Inflammatory macrophage treated with lipopolysaccharide for 1 hour (primary cell): ENCODE results near the gene EPYC.

Experiments used
- DNase-seq, 2 donors: peaks; one replicate each; pipeline ENCODE4 v3.0.0-alpha.2; 2020 to 2022

Gene EPYC, protein sequence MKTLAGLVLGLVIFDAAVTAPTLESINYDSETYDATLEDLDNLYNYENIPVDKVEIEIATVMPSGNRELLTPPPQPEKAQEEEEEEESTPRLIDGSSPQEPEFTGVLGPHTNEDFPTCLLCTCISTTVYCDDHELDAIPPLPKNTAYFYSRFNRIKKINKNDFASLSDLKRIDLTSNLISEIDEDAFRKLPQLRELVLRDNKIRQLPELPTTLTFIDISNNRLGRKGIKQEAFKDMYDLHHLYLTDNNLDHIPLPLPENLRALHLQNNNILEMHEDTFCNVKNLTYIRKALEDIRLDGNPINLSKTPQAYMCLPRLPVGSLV

DNA sequence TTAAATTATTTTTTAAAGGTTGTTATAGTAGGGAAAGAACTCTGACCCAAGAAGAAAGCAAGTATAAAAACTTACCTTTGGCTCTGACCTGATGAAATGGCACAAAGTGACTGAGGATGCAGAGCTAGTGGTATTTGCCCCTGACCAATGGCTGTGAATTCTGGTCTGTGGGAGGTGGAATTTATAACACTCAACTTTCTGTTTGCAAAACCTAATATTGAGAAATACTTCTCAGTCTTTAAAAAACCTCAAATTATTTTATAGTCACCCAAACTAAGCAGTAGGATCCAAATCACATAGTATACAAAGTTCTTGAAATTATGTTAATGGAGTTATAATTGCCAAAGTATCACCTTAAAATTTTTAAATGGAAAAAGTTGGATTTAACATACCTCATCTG, at the start of gene EPYC:
Gene EPYC (minus strand): TSS at position 101 of the 400 bp plus-strand sequence. CDS start 2,407 bp downstream, outside the sequence.
- no peak for DNase-seq

- no peak for DNase-seq
Observed at GRCh38 chr12:91053951-91054715, 49.4 kb upstream of the EPYC start.

DNA sequence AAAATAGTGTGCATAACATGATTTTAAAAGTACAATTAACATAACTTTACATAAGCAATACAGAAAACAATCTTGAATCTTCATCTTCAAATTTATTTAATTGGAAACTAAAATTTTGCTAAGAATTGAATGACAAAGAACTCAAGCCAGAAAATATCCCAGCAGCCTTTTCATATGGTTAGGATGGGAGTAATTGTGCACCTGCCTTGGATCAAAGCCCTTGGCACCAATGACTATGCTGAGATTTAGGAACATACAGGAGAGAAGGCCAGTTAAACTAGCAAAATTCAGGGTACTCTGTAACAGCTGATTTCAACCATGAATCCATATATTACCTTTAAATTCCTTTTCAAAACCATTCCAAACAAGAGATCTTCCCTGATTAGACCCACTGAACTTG, 47.3 kb upstream of the EPYC start:
- no peak for DNase-seq

GRCh38 chr12:91044586-91044985, 39.8 kb upstream of the EPYC start:
- no peak for DNase-seq

DNA sequence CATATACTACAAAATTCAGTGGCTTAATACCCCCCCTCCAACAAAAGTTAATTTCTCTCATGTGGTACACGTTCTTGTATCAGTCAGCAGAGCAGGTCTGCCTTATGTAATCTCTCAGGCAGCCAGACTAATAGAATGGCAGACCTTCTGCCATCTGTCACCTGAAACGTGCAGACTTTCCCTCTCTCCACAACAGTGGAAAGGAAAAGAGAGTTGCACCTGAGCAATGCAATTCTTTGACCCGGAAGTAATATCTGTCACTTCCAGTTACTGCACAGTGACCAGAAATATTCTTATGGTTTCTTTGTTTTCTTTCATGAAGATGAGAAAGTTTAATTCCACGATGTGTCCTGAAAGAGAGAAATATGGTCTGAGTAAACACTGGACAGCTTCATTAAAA, 38.6 kb upstream of the EPYC start:
- no peak for DNase-seq

- no peak for DNase-seq
Observed at GRCh38 chr12:91040096-91040755, 35.5 kb upstream of the EPYC start.

GRCh38 chr12:91037276-91037675, 32.5 kb upstream of the EPYC start:
- DNase-seq: no peak

DNA sequence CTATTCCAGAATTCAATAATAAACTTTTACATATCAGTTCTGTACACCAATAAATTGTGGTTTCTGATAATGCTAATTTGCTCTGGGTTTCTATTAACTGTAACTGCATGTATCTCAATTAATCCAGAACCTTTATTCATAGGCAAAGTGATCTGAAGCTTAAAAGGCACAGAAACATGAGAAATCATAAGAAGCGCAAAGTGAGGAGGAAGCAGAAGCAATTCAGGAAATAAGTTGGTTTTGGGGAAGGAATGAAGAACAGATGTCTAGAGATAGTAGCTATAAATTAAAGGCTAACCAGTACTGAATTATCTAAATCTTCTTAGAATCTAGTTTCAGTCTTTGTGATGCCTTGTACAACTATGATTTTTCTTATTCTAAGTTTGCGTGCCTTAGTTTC, 28.5 kb upstream of the EPYC start:
- DNase-seq: no peak

GRCh38 chr12:91023326-91024004, 18.7 kb upstream of the EPYC start:
- no peak for DNase-seq

- DNase-seq: peak; percentile 11 to 33
Observed at GRCh38 chr12:91021076-91021475, 16.3 kb upstream of the EPYC start.

DNA sequence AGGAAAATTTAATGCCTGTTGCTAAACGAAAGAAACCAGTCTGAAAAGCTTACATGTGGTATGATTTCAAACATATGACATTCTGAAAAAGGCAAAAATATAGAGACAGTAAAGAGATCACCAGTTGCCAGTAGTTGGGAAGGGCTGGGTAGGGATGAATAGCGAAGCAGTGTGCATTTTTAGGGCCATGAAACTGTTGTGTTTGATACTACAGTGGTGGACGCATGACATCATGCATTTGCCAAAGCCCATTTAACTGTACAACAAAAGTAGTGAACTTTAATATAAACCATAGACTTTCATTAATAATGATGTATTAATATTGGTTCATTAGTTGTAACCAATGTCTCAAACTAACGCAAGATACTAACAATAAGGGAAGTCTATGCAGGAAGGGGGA, 14.7 kb upstream of the EPYC start:
- DNase-seq: no peak

DNA sequence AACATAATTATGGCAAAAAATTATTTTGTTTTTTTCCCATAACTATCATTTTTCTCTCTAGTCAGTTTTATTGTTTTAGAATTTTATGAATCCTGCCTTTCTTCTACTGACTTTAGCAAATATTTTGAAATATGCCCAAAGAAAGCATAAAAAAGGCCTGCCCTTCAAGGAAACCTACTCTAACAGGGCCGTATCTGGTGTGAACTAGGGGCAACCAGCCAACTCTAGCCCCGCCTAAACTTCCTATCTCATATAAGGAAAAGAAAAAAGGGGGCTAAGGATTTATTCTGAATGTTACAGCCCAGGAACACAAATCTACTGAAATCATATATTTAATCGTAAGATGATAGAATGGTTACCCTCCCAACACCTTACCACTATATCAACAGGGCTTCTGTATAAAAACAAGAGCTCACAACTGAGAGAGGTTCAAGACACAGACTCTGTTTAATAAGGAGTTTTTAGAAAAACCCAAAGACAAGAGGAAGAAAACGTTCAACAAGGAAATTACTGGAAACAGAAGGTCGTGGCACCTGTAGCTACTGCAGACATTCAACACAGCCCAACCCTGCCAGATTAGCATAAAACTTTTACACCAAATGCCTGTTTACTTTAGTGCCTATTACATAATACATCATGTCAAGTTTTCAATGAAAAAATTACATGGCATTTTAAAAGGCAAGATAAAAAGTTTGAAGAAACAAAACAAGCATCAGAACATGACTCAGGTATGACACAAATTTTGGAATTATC, 12.9 kb upstream of the EPYC start:
- no peak for DNase-seq

GRCh38 chr12:91017043-91017442, 12.3 kb upstream of the EPYC start:
- no peak for DNase-seq

GRCh38 chr12:91009319-91009950, 4.7 kb upstream of the EPYC start:
- DNase-seq: no peak

- no peak for DNase-seq
Observed at GRCh38 chr12:91007531-91008290, 2.9 kb upstream of the EPYC start.

DNA sequence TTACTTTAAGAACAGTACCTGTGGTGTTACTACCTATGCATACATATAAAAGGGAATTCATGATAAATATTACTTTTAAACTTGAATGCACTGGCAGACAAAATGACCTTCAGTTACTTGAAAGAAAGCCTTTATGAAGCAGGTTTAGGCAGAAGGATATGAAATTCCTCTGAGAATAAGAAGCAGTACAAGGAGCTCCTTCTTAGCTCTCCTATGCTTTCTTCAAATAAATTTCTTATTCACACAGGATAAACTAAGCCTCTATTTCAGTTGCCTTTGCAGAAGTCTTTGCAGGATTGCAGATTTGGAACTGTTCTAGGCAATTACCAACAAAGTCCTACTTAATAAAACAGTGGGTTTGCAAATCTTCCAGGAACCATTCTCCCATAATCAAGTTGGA, 1.0 kb downstream of the EPYC start:
- no peak for DNase-seq

DNA sequence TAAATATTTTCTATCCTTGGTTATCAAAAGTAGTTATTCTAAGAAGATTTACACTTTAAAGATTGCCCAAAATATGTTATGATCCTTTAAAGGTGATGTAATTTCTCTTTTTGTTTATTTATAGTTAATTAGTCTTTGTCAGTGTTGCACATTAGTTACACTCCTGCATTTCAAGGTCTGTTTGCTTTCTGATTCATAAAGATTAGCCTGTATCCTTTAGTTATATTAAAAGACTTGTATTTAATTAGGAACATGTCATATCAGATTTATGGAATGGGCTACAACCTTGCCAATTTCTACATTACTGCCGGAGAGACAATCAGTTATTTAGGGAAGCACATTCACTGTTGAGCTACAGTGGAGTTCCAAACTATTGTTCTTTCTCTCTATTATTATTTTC, 3.5 kb downstream of the EPYC start:
- no peak for DNase-seq

DNA sequence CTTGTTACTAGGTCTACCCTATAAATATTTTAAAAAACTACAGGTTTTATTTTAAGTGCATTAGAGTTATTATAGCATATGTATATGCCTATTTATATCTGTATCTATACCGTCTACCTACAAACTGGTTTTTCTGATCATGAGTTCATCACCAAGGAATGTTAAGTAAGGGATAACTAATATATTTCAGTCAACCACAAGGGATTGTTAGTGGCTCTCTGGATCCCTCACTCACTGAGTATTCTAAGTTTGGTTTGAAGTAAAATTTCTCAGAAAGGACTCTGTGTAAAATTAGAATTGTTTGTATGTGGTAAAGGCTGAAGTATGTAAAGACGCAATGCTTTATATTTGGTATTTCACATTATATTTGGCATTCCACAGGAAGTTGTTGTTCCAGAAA, 4.8 kb downstream of the EPYC start:
- no peak for DNase-seq

DNA sequence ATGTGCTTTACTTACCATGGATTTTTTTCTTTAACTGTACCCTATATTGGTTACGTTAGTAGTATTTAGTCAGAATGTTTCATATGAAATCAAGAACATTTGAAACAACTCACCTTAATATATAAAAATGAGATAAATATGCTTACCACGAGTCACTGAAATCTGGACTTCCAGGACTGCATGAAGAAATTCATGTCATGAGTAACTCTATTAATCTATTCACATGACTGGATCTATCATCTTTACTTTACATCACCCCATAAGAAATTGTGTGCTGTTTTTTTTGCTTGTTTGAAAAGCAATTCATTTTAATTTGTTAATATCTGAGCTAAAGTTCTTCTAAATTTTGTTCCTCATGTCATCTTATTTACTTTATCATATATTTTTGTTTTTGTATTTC, 5.2 kb downstream of the EPYC start:
- DNase-seq: no peak

DNA sequence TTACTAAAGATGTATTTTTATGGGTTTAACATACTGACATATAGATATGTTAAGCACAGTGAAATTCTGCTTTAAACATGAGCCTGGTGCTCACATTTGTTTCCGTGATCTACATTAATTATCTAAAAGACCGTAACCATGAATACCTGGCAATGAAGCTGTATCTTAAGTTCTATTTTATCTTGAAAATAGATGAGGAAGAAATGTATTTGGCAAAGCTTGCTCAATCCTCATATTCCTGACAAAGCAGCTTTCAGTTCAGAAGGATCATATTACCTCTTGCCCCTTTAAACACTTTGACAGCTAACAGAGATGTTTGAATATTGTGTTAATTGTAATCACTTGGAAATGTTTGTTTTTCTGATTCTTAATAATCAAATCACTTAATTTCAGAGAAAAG, 9.8 kb downstream of the EPYC start:
- DNase-seq: no peak

GRCh38 chr12:90991952-90992465, 12.8 kb downstream of the EPYC start:
- no peak for DNase-seq
